H1 (cell line): ENCODE results near the gene TRPM1.

Source experiments
- EGR1 ChIP-seq: IDR thresholded peaks from 2 replicates; pipeline ENCODE4 v1.6.1; 2011; ENCODE audit warnings: low read depth, low read length, borderline replicate concordance
- POLR2A ChIP-seq, 2 experiments: IDR thresholded peaks; 1 replicate in 1 of 2; 2 replicates in 1 of 2; pipeline ENCODE4 v1.6.1; 2011; ENCODE audit warnings: low read depth in 2 of 2, low read length in 2 of 2, mild to moderate bottlenecking in 2 of 2; ENCODE audit errors: control extremely low read depth in 1 of 2
- SIN3A ChIP-seq, 2 experiments: IDR thresholded peaks in 1 of 2; conservative IDR thresholded peaks in 1 of 2; 2 replicates each; pipeline ENCODE4 v1.6.1; 2011 to 2012; ENCODE audit warnings: low read length in 2 of 2, improper control_type of control experiment in 1 of 2, low read depth in 1 of 2, mild to moderate bottlenecking in 1 of 2
- TCF12 ChIP-seq: IDR thresholded peaks from 2 replicates; pipeline ENCODE4 v1.6.1; 2011; ENCODE audit warnings: low read depth, mild to moderate bottlenecking, low read length
- TEAD4 ChIP-seq: IDR thresholded peaks from 2 replicates; pipeline ENCODE4 v1.6.1; 2012; ENCODE audit warnings: low read depth, low read length, inconsistent platforms, mixed read lengths
- TF ChIP-seq, protein P1 (sequence below), 3 experiments: IDR thresholded peaks; 1 replicate in 2 of 3; 2 replicates in 1 of 3; pipeline versions ENCODE4 v1.5.1 to v1.6.1; 2011; ENCODE audit warnings: low read length in 3 of 3, mild to moderate bottlenecking in 3 of 3, inconsistent platforms in 2 of 3, low read depth in 1 of 3, moderate library complexity in 1 of 3; ENCODE audit not compliant: insufficient read depth in 1 of 3; ENCODE audit errors: control extremely low read depth in 1 of 3
- TF ChIP-seq, protein P2 (sequence below): IDR thresholded peaks from 2 replicates; pipeline ENCODE4 v1.6.1; 2011; ENCODE audit warnings: low read depth, mild to moderate bottlenecking, low read length; ENCODE audit not compliant: insufficient read depth
- TF ChIP-seq, protein P3 (sequence below): IDR thresholded peaks from 2 replicates; pipeline ENCODE4 v1.6.1; 2011; ENCODE audit warnings: low read length, improper control_type of control experiment
- TF ChIP-seq, protein P4 (sequence below): IDR thresholded peaks from 2 replicates; pipeline ENCODE4 v1.6.1; 2012; ENCODE audit warnings: inconsistent platforms

DNA sequence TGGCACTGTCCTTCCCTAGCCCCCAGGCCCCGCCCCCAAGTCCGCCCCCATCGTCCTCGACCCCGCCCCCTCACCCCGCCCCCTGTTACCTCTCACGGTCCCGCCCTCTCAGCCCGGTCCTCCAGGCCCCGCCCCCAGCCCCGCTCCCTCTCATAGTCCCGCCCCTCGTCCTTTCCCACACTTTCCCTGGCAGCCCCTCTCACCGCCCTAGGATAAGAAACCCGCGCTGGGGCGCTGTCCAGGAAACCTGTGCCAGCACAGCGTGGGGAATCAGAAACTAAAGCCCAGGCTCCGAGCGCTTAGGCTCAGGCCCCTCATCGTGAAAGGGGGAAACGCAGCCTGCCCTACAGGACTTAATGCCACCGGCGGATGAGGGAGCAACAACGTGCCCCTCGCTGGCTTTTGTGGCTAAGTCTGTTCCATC lies 20.9 kb downstream of the TRPM1 start:
- TF ChIP-seq, protein P1, sequence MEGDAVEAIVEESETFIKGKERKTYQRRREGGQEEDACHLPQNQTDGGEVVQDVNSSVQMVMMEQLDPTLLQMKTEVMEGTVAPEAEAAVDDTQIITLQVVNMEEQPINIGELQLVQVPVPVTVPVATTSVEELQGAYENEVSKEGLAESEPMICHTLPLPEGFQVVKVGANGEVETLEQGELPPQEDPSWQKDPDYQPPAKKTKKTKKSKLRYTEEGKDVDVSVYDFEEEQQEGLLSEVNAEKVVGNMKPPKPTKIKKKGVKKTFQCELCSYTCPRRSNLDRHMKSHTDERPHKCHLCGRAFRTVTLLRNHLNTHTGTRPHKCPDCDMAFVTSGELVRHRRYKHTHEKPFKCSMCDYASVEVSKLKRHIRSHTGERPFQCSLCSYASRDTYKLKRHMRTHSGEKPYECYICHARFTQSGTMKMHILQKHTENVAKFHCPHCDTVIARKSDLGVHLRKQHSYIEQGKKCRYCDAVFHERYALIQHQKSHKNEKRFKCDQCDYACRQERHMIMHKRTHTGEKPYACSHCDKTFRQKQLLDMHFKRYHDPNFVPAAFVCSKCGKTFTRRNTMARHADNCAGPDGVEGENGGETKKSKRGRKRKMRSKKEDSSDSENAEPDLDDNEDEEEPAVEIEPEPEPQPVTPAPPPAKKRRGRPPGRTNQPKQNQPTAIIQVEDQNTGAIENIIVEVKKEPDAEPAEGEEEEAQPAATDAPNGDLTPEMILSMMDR (IDR thresholded peaks at IDR 0.05; ENCODE audit: control extremely low read depth in 1 of 3, insufficient read depth in 1 of 3, low read depth in 1 of 3, low read length in 3 of 3), result no peak
- TF ChIP-seq EGR1 (no peak), TCF12 (no peak), POLR2A (IDR thresholded peaks at IDR 0.05; ENCODE audit: control extremely low read depth in 1 of 2, low read depth in 2 of 2, low read length in 2 of 2) (no peak), TEAD4 (no peak), SIN3A (conservative IDR thresholded peaks at IDR 0.05 in 1 of 2, IDR thresholded peaks at IDR 0.05 in 1 of 2; ENCODE audit: low read depth in 1 of 2, low read length in 2 of 2) (no peak)
- TF ChIP-seq, protein P2, sequence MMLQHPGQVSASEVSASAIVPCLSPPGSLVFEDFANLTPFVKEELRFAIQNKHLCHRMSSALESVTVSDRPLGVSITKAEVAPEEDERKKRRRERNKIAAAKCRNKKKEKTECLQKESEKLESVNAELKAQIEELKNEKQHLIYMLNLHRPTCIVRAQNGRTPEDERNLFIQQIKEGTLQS, result no peak
- TF ChIP-seq, protein P3, sequence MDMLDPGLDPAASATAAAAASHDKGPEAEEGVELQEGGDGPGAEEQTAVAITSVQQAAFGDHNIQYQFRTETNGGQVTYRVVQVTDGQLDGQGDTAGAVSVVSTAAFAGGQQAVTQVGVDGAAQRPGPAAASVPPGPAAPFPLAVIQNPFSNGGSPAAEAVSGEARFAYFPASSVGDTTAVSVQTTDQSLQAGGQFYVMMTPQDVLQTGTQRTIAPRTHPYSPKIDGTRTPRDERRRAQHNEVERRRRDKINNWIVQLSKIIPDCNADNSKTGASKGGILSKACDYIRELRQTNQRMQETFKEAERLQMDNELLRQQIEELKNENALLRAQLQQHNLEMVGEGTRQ, result no peak
- TF ChIP-seq, protein P4, sequence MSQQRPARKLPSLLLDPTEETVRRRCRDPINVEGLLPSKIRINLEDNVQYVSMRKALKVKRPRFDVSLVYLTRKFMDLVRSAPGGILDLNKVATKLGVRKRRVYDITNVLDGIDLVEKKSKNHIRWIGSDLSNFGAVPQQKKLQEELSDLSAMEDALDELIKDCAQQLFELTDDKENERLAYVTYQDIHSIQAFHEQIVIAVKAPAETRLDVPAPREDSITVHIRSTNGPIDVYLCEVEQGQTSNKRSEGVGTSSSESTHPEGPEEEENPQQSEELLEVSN, result peak; percentile 78; the same call in 1 of the 2 replicates
